Ectodermal cell (in vitro differentiated cells): ENCODE results near the gene RNU5B-1.

Experiments
- H3K27ac ChIP-seq: 2 replicates; pipeline ENCODE4 v1.7.0; 2013; ENCODE audit warnings: mild to moderate bottlenecking, low read depth, low read length; ENCODE audit not compliant: insufficient read depth, poor library complexity, severe bottlenecking
- H3K27me3 ChIP-seq: 2 replicates; pipeline ENCODE4 v1.7.0; 2013; ENCODE audit warnings: mild to moderate bottlenecking, low read length; ENCODE audit not compliant: insufficient read depth, control insufficient read depth, poor library complexity, severe bottlenecking
- H3K36me3 ChIP-seq: one replicate; pipeline ENCODE4 v1.7.0; 2013; ENCODE audit warnings: low read length; ENCODE audit not compliant: control insufficient read depth, insufficient read depth
- H3K4me1 ChIP-seq: one replicate; pipeline ENCODE4 v1.7.0; 2013; ENCODE audit warnings: low read length; ENCODE audit not compliant: control insufficient read depth, insufficient read depth
- H3K4me3 ChIP-seq: 2 replicates; pipeline ENCODE4 v1.7.0; 2013; ENCODE audit warnings: low read depth, low read length, control low read depth; ENCODE audit not compliant: insufficient read depth
- H3K9me3 ChIP-seq: 2 replicates; pipeline ENCODE4 v1.7.0; 2013; ENCODE audit warnings: mild to moderate bottlenecking, low read length, moderate library complexity; ENCODE audit not compliant: control insufficient read depth
- WGBS, 2 experiments: methylation state at CpG; one replicate each; pipeline ENCODE4 v1.1.7; 2013; ENCODE audit warnings: missing lambda C conversion rate in 2 of 2; 5-methylcytosine and 5-hydroxymethylcytosine counted together

Gene RNU5B-1

DNA sequence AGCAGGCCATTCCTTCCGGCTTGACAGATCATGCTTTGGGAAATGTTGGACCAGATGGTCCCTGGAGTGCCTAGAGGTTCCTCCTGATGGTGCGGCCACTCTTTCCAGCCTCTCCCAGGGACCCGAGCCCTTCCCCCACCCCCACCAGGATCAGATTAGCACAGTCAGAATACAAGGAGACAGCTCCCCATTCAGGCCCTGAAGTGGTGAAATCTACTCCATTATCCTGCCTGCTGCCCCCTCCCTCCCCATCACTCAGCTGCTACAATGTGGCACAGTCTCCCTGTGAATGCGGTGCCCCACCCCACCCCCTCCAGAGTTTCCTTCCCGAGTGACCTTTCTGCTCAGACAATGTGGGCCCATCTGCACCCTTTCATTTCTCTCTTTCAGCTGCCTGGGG, 29.4 kb downstream of the RNU5B-1 start:
- H3K27ac ChIP-seq: peak overlapping the region; percentile 87
- 27 to 33% methylated on average over 5 of the region's 5 CpGs for WGBS, 2 experiments
- peaks cover 28% of the 10 kb centered on the region for H3K36me3 ChIP-seq

DNA sequence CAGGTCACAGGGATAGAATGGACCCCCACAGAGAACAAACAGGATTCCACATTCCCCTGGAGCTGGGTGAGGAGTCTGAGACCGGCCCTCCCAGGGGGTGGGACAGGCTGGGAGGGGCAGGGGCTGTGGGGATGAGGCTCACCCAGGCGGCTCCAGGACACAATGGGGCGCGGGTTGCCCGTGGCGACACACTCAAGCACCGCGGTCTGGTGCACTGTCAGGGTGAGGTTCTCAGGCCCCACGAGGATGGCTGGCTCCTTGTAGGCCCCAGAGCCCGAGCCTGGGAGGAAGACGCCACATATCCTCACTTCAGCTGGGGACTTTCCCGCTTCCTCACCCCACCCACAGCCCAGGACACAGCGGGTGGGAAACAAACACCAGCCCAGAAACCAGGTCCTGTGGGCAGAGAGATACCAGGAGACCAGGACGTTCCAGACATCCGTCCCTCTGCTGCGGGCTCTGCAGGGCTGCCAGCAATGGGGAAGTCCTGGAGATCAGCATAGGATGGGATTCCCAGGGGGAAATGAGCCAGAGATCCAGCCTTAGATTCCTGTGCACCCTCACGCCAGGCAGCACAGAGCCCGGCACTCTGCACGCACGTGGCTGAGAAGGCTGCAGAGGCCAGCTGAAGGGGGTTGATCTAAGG, 30.2 kb downstream of the RNU5B-1 start:
- H3K4me3 ChIP-seq: no peak overlapping the region
- H3K9me3 ChIP-seq: no peaks in the 10 kb centered on the region
- WGBS, 2 experiments: 43 to 49% methylated on average over 20 of the region's 20 CpGs
- peaks cover 65% of the 10 kb centered on the region for H3K4me1 ChIP-seq
- H3K27me3 ChIP-seq: no peaks in the 10 kb centered on the region
- peak overlapping the region; percentile 87 for H3K27ac ChIP-seq
- H3K36me3 ChIP-seq: peaks cover 19% of the 10 kb centered on the region

More for the DNA sequence above, 29.4 kb downstream of the RNU5B-1 start:
- Histone ChIP-seq H3K9me3 (no peaks in the 10 kb centered on the region), H3K4me3 (no peak overlapping the region), H3K27me3 (no peaks in the 10 kb centered on the region), H3K4me1 (peaks cover 64% of the 10 kb centered on the region)

DNA sequence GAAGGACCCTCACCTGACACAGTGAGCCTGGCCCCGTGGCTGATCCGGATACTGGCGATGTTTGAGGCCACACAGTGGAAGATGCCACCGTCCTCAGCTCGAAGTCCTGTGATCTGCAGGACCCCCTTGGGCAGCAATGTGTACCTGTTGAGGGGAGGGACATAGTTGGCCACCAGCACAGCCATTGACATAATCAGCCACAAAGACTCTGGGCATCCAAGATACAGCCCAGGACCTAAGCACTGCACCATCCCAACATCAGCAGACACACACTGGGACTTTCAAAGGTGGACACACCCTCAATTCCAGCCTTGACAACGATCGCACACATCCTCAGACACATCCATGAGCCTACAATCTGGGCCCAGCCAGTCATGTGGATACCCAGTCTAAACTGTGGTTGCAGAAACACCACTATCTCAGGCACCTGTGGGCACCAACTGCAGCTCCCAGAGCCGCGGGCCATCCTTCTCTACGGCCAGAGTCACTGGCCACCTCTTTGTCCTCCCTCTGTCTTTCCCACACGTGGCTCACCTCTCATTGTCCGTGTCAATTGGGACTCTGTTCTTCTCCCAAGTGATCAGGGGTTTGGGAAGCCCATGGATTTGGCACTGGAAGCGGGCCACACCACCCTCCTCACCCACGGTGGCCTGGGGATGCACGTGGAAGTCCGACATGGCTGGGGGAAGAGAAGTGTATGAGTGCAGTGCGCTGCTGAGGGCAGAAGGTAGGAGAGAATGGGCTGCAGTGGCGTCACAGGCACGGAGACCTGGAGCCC, 31.0 kb downstream of the RNU5B-1 start:
- Histone ChIP-seq H3K9me3 (no peaks in the 10 kb centered on the region), H3K27ac (no peak overlapping the region), H3K4me1 (peaks cover 73% of the 10 kb centered on the region), H3K36me3 (peaks cover 12% of the 10 kb centered on the region), H3K27me3 (no peaks in the 10 kb centered on the region), H3K4me3 (no peak overlapping the region)
- WGBS, 2 experiments: 93% methylated on average over 19 of the region's 19 CpGs

DNA sequence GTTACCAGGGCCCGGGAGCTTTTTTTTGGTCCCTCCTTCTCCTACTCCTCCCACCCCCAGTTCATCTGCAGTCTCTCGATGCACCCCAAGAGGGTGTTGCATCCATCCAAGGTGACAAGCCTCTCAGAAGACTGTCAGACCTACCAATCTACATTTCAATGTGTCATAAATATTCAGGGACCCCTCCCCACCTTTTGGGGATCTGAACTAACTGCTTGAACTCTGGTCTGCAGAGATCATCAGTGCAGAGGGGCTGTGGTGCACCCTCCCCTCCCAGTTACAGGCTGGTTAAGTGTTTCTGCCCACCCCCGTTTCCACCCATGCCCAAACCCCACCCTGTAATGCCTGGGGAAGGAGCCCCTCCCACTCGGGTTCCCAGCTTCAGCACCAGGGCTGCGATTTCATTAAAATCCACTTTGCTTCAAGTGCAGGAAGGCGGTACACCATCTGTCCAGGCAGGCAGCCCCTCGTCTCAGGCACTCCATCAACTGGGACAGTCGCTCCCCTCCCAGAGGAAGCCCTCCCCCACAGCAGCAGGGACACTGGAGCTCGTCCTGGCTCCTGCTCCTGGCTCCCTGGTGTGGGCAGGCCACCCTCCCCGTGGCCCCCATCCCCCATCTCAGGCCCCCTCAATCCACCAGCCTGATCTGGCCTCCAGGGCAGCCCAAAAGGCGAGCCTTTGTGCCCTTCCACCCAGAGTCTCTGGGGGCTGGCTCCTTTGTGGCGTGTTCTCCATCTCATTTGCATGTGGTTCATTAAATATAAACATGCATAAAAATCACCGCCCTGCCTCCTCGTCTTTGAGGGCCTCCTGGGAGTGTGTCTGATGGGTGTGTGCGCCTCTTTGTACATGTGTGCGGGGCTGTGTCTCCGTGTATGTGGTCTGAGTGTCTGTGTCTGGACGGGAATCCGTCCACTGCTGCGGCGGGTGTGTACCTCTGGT, 32.3 kb downstream of the RNU5B-1 start:
- Histone ChIP-seq H3K36me3 (peaks cover 4% of the 10 kb centered on the region), H3K27ac (peak overlapping the region; percentile 41), H3K27me3 (no peaks in the 10 kb centered on the region), H3K9me3 (no peaks in the 10 kb centered on the region), H3K4me1 (peaks cover 74% of the 10 kb centered on the region), H3K4me3 (no peak overlapping the region)
- 64 to 66% methylated on average over 21 of the region's 21 CpGs for WGBS, 2 experiments

DNA sequence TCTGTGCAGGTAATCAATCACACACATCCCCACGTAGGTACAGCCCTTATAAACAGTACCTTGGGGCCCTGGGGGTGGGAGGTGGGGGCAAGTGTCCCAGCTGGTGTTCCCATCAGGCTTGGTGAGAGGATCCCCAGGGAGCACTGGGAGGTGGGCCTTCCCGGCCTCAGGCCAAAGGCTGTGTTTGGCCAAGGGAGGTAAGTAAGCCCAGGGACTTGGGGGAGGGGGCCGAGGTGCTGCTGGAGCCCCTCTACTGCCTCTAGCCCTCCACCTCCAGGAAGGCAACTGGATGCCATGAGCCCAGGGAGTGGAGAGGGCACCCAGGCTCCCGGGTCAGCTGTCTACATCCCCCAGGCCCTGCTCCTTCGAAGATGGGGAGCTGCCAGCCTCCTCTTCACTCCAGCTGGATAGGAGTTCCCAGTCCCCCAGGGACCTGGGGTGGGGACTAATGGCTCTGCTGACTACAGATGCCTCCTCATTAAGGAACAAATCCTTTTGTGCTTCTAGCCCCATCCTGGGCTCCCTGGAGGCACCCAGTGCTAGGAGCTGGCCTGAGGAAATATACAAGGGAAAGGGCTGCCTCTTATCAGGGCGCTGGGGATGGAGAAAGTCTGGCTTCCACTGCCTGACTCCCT, 33.1 kb downstream of the RNU5B-1 start:
- Histone ChIP-seq H3K9me3 (no peaks in the 10 kb centered on the region), H3K27ac (no peak overlapping the region), H3K4me3 (no peak overlapping the region), H3K36me3 (no peaks in the 10 kb centered on the region), H3K4me1 (peaks cover 72% of the 10 kb centered on the region), H3K27me3 (no peaks in the 10 kb centered on the region)
- WGBS, 2 experiments: 65 to 68% methylated on average over 6 of the region's 6 CpGs

DNA sequence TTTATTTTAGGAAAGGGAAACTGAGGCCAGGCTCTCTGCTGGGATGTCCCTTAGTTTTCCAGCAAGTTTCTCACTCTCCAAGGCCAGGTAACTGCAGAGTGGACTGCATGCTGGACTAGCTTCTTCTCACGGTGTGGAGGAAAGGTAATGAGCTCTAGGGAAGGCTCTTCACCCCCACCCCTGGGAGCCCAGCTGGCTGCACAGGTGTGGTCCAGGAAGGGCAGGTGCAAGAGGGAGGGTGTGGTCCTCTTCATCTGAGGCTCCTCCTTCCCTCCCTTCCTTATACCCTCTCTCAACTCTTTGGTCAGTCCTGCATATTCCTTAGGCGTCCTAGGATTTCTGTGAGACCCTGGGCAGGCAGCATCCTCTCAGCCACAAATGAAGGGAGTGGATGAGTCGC, 33.9 kb downstream of the RNU5B-1 start:
- Histone ChIP-seq H3K4me1 (peaks cover 64% of the 10 kb centered on the region), H3K4me3 (no peak overlapping the region), H3K27ac (no peak overlapping the region), H3K9me3 (no peaks in the 10 kb centered on the region), H3K27me3 (no peaks in the 10 kb centered on the region), H3K36me3 (no peaks in the 10 kb centered on the region)
- WGBS, 2 experiments: 76 to 81% methylated on average over 3 of the region's 3 CpGs

DNA sequence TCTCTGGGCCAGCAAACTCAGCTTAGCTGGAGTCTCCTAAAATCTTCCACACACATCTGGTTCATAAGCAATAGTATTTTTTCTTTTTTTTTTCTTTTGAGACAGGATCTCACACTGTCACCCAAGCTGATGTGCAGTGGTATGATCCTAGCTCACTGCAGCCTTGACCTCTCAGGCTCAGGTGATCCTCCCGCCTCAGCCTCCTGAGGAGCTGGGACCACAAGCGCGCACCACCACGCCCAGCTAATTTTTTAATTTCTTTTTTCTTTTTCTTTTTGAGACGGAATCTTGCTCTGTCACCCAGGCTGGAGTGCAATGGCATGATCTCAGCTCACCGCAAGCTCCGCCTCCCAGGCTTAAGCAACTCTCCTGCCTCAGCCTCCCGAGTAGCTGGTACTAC, 34.3 kb downstream of the RNU5B-1 start:
- peaks cover 62% of the 10 kb centered on the region for H3K4me1 ChIP-seq
- WGBS, 2 experiments: 87 to 93% methylated on average over 8 of the region's 8 CpGs

DNA sequence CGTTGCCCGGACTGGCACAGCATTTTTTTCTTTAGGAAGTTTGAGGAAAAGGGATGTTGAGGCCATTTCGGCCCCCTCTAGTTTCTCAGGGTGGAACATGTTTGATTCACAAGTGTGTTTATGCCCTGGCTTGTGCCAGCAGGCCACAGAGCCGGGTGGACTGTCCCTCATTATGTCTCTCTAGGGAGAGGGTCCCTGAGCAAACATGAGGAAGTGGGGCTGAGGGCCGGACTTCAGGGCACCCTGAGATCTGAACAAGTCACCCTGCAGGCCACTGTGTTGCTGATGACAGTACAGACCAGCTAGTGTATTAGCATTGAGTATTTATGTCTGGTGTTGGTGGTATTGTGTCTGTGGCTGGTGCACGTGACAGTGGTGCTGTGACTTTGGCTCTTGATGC, 34.9 kb downstream of the RNU5B-1 start:
- Histone ChIP-seq H3K27ac (no peak overlapping the region), H3K4me1 (peaks cover 60% of the 10 kb centered on the region), H3K4me3 (no peak overlapping the region), H3K36me3 (no peaks in the 10 kb centered on the region), H3K27me3 (no peaks in the 10 kb centered on the region), H3K9me3 (no peaks in the 10 kb centered on the region)
- WGBS, 2 experiments: 92 to 94% methylated on average over 6 of the region's 6 CpGs

More for the DNA sequence above, 34.3 kb downstream of the RNU5B-1 start:
- H3K36me3 ChIP-seq: no peaks in the 10 kb centered on the region
- H3K27me3 ChIP-seq: no peaks in the 10 kb centered on the region
- no peak overlapping the region for H3K27ac ChIP-seq
- no peak overlapping the region for H3K4me3 ChIP-seq
- no peaks in the 10 kb centered on the region for H3K9me3 ChIP-seq

DNA sequence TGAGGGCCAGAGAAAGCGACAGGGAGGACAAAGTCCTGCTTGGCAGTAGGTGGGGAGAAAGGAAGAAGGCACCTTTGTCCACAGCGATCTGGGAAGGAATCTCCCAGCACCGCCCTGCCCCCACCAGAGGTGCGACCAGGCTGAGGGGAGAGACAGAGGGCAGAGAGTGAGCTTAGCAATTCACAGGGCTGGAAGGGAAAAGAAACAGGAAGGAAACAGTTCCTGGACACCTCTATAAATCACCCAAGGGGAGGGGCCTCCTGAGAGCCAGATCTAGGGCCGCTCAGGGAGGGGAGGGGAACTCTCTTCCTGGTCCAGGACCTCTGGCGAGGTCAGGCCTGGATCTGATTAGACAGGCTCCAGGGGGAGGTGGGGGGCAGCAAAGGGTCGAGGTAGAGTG, 35.4 kb downstream of the RNU5B-1 start:
- Histone ChIP-seq H3K9me3 (no peaks in the 10 kb centered on the region), H3K4me1 (peaks cover 60% of the 10 kb centered on the region), H3K4me3 (no peak overlapping the region), H3K27ac (no peak overlapping the region), H3K36me3 (no peaks in the 10 kb centered on the region), H3K27me3 (no peaks in the 10 kb centered on the region)
- WGBS, 2 experiments: 40 to 41% methylated on average over 7 of the region's 7 CpGs
